GM21619 (cell line): Measurements from ENCODE around the gene GPN2.
"Not testable (repeated sequence)": the region's sequence is repeated elsewhere in the genome, so short reads cannot be mapped to it uniquely, and the experiment has no call there.

ENCODE experiments used
- ATAC-seq: cut with Tn5 transposase; IDR thresholded peaks from one replicate; pipeline ENCODE4 v1.9.1; 2021; ENCODE audit not compliant: unreplicated experiment

The GPN2 gene

GRCh38 chr1:26861286-26861701 lies 28.8 kb downstream of the GPN2 start:
- no peak for ATAC-seq

DNA sequence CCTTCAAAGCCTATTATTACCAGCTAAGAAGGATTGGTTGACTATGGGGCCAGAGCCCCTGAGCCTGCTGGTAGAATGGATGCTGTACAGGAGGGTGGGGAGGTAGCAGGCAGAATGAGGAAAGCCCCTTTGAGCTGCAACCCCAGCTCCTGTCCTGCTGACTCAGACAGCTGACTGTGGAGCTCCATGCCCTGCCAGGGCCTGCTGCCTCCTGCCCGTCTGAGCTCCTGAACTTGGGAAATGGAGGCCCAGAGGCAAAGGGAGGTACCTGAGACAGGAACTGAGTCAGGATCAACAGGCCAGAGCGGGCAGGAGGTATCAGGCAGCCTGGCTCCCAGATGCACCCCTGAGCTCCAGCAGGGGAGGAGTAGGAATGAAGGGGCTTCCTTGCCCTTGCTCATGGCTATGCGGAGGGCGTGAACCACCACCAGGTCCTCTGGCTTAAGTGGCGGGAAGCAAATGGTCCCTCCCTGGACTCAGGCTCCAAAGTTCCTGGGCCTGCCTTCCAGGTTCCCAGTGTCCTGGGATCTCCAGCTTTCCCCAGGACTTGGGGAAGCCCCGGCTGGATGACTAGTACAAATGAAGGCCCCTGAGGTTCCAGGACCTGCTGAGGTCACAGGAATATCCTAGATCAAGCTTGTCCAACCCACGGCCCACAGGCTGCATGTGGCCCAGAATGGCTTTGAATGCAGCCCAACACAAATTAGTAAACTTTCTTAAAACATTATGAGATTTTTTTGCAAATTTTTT lies 31.0 kb downstream of the GPN2 start:
- no peak for ATAC-seq

- ATAC-seq: no peak
Observed at GRCh38 chr1:26858160-26858559, 31.9 kb downstream of the GPN2 start.

- no peak for ATAC-seq
Observed at GRCh38 chr1:26857473-26858060, 32.5 kb downstream of the GPN2 start.

DNA sequence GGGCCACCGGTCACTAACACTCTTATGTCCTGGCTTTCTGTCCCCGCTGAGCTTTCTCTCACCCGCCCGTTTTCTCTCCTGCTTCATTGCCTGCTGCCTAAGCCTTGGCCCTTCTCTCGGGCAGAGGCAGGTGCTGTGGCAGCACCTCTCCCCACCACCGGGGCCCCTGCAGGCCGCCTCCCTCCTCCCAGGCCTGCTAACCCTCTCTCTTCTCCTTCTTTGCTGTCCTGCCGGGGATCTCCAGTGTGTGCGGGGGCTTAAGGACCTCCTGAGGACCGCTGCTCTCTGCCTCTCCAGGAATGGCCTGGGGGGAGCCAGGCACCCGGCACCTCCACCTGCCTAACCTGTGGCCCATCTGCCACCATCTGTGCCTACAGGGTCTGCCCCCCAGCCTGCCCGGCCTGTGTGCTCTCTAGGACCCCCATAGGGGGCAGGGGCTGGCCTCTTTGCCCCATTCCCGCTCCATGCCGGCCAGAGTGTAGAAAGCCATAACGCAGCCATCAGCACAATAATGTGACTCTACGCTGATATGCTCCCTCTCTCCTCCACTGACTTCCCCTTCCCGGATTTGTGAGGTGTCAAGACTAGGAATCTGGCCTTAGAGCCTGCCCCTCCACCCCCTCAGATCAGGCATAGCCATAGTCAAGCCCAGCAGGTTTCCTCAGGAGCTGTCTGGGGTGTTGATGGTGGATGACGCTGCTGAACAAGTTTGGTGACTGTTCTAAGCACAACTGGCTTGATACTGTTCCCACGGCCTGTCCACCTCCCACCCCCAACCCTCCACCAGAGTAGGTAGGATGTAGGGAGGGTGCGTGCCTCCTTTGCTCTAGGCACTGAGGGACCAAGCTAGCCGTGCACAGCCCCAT lies 33.2 kb downstream of the GPN2 start:
- ATAC-seq: no peak

DNA sequence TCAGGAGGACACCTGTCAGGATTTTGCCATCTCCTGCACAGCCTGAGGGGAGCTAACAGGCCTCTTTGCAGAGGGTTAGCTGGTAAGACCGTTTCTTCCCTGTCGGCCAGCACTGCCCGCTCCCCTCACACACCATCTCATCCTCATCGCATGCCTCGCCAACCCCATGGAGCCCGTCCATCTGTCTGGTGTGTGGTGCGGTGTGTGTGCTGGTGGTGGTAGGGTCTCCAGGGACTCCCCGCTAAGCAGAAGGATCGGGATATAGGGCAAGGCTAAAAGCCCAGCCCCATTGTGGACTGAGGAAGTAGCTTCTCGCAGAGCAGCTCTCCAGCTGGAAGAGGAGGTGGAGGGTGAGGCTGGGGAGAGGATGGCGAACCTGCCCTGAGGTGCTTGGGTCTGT lies 33.9 kb downstream of the GPN2 start:
- no peak for ATAC-seq

GRCh38 chr1:26855636-26856035 lies 34.4 kb downstream of the GPN2 start:
- ATAC-seq: no peak

GRCh38 chr1:26854906-26855305 lies 35.2 kb downstream of the GPN2 start:
- no peak for ATAC-seq

- no peak for ATAC-seq
Observed at GRCh38 chr1:26853600-26853999, 36.5 kb downstream of the GPN2 start.

GRCh38 chr1:26853156-26853555 lies 36.9 kb downstream of the GPN2 start:
- no peak for ATAC-seq

DNA sequence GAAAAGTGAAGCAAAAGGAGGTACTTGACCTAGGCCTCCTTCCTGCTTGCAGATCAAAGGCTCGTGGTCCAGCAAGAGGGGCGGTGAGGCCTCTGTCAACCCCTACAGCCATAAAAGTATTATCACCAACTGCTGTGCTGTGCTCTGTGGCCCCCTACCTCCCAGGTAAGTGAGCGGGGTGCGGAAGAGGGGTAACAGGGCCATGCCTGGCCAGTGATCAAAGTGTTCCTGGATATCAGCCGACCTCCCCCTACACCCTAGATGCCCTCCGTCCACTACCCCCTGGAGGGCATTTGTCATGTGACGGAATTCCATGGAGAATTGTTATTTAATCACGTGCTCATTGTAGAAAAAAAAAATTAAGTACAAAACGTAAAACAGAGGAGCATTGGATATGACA lies 37.4 kb downstream of the GPN2 start:
- ATAC-seq: no peak

DNA sequence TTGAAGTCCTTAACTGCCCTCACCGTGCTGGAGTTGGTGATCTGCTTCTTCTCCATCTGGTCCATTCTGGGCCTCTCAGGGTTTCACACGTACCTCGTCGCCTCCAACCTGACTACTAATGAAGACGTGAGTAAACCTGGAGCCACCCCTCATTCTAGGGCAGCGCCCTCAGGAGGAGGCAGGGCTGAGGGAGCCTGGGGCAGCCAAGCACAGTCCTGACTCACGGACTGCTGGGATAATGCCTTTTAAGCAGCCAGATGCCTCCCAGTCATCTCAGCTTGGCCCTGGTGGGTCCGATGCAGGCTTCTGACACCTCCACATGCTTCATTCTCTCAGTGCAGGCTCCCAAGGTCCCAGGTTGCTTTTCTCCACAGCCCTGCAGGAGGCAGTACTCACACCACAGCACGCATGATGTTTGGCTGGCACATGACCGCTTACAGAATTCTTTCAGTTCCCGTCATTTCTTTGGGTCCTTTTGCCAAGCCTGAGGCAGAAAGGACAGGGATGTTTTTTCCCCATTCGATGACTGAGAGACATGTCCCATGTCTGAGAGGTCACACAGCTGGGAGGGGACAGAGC lies 38.9 kb downstream of the GPN2 start:
- no peak for ATAC-seq

DNA sequence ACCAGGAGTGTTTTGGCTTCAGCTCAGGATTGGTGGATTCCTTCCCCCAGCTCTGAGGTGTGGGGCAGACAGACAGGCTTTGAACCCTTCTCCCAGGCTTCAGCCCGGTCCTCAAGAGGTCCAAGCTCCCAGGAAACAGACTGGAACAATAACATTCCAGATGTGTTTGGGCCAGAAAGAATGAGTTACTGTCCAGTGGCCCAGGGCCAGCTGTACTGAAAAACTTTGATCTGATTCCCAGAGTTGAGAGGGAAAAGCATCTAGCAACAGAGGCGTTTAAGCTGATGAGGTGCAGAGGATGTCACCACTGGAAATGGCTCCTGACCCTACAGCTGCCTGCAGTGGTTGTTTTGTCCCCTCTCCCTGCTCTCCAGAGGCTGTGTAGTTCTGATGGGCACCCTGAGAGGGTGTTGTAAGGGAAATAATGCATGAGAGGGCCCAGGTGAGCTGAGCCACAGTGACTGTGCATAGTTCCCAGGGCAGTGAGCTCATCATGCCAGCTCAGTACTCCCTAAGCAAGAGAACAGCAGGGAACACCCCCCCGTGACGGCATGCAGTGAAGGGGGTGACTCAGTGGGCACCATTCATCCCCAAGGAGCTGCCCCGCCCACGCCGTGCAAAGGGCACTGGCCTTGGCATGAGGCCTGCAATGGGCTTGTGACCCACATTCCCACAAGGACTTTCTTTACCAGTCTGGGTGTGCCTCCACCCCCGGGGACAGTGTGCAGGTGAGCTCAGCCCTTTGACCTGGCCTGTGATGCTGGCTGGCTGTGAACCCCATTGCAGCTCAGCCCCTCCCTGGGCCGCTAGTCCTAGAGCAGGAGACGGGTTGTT lies 40.9 kb downstream of the GPN2 start:
- no peak for ATAC-seq

DNA sequence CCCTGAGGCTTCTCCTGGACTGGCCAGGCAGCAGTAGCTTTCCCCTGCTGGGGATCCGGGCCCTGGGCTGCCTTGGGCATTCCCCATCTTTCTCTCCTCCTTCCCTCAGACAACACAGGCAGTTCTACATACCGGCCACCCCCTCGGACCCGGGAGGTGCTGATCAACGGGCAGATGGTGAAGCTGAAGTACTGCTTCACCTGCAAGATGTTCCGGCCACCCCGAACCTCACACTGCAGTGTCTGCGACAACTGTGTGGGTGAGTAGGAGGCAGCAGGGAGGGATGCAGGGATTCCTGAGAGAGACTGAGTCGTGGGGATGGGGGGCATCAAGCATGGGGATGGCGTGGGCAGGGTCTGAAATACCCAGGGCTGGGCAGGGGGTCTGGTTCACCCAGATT lies 41.6 kb downstream of the GPN2 start:
- no peak for ATAC-seq

DNA sequence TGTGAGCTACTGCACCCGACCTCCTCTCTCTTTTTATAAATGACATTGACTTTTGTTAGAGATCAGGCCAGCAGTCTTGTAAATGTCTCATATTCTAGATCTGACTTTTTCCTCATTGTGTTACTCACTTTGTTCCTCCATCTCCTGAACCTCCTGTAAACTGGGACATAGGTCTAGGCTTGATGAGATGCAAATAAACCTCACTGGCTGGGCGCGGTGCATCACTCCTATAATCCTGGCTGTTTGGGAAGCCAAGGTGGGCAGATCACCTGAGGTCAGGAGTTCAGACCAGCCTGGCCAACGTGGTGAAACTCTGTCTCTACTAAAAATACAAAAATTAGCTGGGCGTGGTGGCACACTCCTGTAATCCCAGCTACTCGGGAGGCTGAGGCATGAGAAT lies 42.3 kb downstream of the GPN2 start:
- ATAC-seq: not testable (repeated sequence)

DNA sequence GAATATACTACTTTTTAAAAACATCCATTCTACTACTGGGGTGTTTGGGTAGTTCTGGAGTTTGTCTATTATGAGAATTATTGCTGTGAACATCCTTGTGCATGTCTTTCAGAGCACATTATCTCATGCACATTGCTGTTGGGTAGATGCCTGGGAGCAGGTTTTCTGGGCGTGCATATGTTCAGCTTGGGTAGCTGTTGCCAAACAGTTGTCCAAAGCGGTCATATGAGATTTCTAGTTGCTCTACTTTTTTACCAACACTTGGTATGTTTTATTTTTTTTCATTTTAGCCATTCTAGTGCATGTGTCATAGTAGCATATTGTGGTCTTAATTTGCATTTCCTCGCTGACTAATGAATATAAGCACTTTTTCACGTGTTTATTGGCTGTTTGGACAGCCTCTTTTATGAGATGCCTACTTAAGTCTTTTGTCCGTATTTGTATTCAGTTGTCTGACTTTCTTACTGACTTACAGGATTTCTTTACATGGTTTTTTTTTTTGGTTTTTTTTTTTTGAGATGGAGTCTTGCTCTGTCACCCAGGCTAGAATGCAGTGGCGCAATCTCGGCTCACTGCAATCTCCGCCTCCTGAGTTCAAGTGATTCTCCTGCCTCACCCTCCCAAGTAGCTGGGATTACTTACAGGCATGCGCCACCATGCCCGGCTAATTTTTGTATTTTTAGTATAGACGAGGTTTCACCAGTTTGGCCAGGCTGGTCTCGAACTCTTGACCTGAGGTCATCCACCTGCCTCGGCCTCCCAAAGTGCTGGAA lies 45.5 kb downstream of the GPN2 start:
- no peak for ATAC-seq

DNA sequence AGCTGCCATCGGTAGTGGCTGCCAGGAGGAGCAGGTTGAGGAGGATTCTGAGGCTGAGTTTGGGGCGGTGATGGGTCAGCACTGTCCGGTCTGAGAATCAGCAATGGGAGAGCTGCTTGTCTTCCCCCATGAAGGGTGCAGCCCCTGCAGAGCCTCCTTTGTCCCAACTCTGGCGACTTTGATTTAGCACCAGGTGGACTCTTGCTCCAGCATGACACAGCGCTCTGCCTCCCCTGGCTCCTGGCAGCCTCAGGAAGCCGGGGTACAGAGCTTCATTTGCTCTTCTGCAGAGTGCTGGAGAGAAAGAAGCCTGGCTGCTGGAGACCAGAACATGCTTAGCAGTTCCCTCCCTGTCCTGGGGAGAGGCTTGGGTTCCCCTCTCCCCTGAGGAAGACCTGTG lies 50.3 kb downstream of the GPN2 start:
- no peak for ATAC-seq

DNA sequence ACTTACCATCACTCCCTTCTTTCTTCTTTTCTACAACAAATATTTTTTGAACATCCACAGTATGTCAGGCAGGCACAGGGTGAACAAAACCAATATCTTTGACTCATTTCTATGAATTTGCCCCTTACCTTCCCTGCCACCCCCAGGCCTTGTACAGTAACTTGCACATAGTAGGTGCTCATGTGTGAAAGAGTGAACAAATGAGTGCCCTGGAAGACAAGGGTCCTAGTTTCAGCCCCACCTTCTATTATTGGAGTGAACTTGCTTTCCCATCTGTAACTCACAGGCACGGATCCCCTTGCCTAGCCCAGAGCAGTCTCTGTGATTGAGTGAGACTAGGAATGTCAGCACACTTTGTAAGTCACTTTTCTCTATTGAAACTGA lies 50.8 kb downstream of the GPN2 start:
- ATAC-seq: no peak

DNA sequence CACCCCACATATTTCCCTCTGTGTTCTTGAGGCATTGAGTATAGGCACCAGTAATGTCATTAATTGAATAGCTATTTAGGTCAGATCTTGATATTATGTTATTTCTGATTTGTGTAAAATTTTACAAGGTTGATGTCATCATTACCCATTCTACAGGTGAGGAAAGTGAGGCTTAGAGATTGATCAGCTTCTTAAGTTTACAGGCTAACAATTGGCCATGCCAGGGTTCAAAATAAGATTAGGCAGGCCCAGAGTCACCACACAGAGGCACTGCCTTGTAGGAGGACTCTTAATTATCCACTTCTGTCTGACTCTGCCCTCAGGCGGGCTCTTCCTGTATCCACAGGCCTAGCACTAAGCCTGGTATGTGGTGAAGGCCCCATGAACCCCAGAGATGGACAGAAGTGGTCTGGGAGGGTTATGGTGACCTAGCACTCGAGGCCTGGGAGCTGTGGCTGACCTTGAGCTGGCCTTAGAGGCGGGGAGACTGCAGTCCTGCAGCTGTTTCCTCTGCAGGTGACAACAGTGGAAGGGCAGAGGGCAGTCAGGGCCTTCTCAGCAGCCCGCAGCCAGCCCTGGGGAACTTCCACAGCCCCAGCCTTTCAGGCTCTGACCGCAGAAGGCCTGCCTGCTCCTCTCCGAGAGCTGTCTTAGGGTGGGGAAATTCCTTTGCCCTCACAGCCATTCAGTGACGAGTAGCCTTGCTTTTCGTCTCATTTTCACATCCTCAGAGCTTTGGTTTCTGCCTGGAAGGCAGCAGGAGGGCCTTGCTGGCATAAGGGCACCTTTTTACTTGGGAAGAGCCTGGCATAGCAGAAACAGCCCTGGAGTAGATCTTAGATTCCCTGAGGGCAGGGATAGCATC lies 51.4 kb downstream of the GPN2 start:
- peak; percentile 87 for ATAC-seq
